Hepatocyte (in vitro differentiated cells): Measurements from ENCODE around the gene ATF6.

ENCODE experiments used
- CTCF ChIP-seq: fragments of 200-600 bp; sonication (generic); IDR thresholded peaks from 2 replicates; pipeline ENCODE4 v1.5.1; 2016; ENCODE audit warnings: antibody characterized with exemption, mild to moderate bottlenecking; ENCODE audit not compliant: poor library complexity
- EZH2 ChIP-seq: fragments of 200-600 bp; sonication (generic); IDR thresholded peaks from 2 replicates; pipeline ENCODE4 v1.6.1; 2016; ENCODE audit warnings: antibody characterized with exemption, mild to moderate bottlenecking, borderline replicate concordance
- EZH2phosphoT487 ChIP-seq: fragments of 200-600 bp; sonication (generic); IDR thresholded peaks from one replicate; pipeline ENCODE4 v1.6.1; 2018; ENCODE audit warnings: antibody characterized with exemption, mild to moderate bottlenecking, low read depth, moderate library complexity; ENCODE audit not compliant: unreplicated experiment, severe bottlenecking

DNA sequence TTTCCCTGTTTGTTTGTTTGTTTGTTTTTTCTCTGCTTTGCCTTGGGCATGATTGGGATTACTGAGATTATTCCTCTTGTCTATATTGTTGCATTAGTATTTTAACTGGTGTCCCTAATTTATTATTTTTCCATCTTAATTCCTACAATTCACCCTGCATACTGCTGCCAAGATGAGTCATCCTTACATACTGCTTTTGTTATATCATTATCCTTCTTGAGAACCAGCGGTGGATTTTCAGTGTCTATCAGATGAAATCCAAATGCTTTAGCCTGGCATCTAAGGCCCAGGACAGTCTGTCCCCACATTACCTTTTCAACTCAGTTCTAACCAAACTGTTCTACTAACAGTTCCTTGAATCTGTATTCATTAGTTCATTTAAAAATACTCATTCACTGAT, 155.9 kb downstream of the ATF6 start:
- TF ChIP-seq CTCF (no peak), EZH2phosphoT487 (no peak), EZH2 (no peak)
